Panc1 (cell line): Measurements from ENCODE around the gene RGS9BP. TPM values are rescaled to one million over a fixed set of nuclear protein-coding genes. Genes with fewer than 3 reads are reported as not detected.

Source experiments
- ATAC-seq: fragments of 200-7000 bp; cut with Tn5 transposase; 2 replicates; pipeline ENCODE4 v1.9.1; 2020; ENCODE audit warnings: mild to moderate bottlenecking, moderate library complexity
- BruUV-seq: library from RNA; stranded (reverse); fragments of 400-500 nt; replicated peaks from 2 replicates; lab custom pipeline; 2021; lab: Mats Ljungman, UMichigan
- CTCF ChIA-PET: fragments of 300-600 bp; sonication (Branson Sonifier 250); formaldehyde crosslinking; loops from one replicate; lab custom pipeline; 2022; ENCODE audit warnings: antibody characterized with exemption; lab: Charles Lee
- POLR2A ChIA-PET: fragments of 300-600 bp; sonication (Branson Sonifier 250); formaldehyde crosslinking; loops from one replicate; lab custom pipeline; 2022; ENCODE audit warnings: antibody characterized with exemption; lab: Charles Lee
- DNase-seq: peaks from one replicate; pipeline ENCODE4 v3.0.0-alpha.2; 2010; ENCODE audit warnings: low read depth, low spot score
- H3K27ac ChIP-seq: 2 replicates; pipeline ENCODE4 v1.5.1; 2011; ENCODE audit warnings: mild to moderate bottlenecking, low read length, inconsistent platforms
- H3K27me3 ChIP-seq: fragments of 200-500 bp; sonication (Bioruptor generic); 2 replicates; pipeline ENCODE4 v1.6.0; 2014; ENCODE audit warnings: low read length, inconsistent platforms; ENCODE audit not compliant: control insufficient read depth, insufficient read depth
- H3K36me3 ChIP-seq: fragments of 200-500 bp; sonication (Bioruptor generic); 2 replicates; pipeline ENCODE4 v1.5.1; 2014; ENCODE audit warnings: inconsistent platforms, mild to moderate bottlenecking, low read length, moderate library complexity; ENCODE audit not compliant: control insufficient read depth, insufficient read depth
- H3K4me1 ChIP-seq: 2 replicates; pipeline ENCODE4 v1.5.1; 2011; ENCODE audit warnings: inconsistent platforms, mild to moderate bottlenecking, low read length, moderate library complexity; ENCODE audit not compliant: control insufficient read depth, insufficient read depth
- H3K4me3 ChIP-seq, 2 experiments: 2 replicates each; pipeline ENCODE4 v1.5.1; 2011 to 2012; ENCODE audit warnings: low read depth in 2 of 2, low read length in 2 of 2, mild to moderate bottlenecking in 2 of 2, inconsistent platforms in 1 of 2, moderate library complexity in 1 of 2
- H3K9me3 ChIP-seq: fragments of 200-500 bp; sonication (Bioruptor generic); 2 replicates; pipeline ENCODE4 v1.5.1; 2014; ENCODE audit warnings: low read depth, mild to moderate bottlenecking, inconsistent platforms, low read length, moderate library complexity; ENCODE audit not compliant: control insufficient read depth, insufficient read depth
- CTCF ChIP-seq: fragments of 450-650 bp; IDR thresholded peaks from 2 replicates; pipeline ENCODE4 v1.5.1; 2017; ENCODE audit warnings: mild to moderate bottlenecking
- POLR2AphosphoS5 ChIP-seq: IDR thresholded peaks from 2 replicates; pipeline ENCODE4 v1.6.1; 2012; ENCODE audit warnings: mild to moderate bottlenecking, low read depth, low read length, moderate library complexity
- REST ChIP-seq, 2 experiments: IDR thresholded peaks; 2 replicates each; pipeline ENCODE4 v1.6.1; 2011 to 2012; ENCODE audit warnings: low read depth in 2 of 2, control low read depth in 1 of 2, low read length in 1 of 2, mild to moderate bottlenecking in 1 of 2, moderate library complexity in 1 of 2; ENCODE audit not compliant: insufficient read depth in 1 of 2
- SIN3A ChIP-seq: IDR thresholded peaks from 2 replicates; pipeline ENCODE4 v1.6.1; 2012; ENCODE audit warnings: low read depth, mild to moderate bottlenecking, low read length, moderate library complexity, borderline replicate concordance; ENCODE audit not compliant: insufficient read depth
- TCF7L2 ChIP-seq: IDR thresholded peaks from 2 replicates; pipeline ENCODE4 v1.6.1; 2011; ENCODE audit warnings: mild to moderate bottlenecking, low read depth, low read length, inconsistent platforms
- in situ Hi-C: cut with HindIII; loops from 2 replicates; pipeline ENCODE4 v1.10.0; 2016; ENCODE audit warnings: low sequenced_read_pairs, low pct_unique_long_range_greater_than_20kb
- intact Hi-C: fragments of 100-400 bp; cut with micrococcal nuclease; formaldehyde crosslinking; loops from one replicate; pipeline ENCODE4 v1.10.0; 2022; ENCODE audit not compliant: unreplicated experiment
- total RNA-seq: library from RNA; stranded (reverse); gene quantifications from one replicate; pipeline ENCODE4 v1.2.1, GENCODE V29; 2021; ENCODE audit not compliant: unreplicated experiment

Gene RGS9BP
- total RNA-seq, 1 experiment from 2014 or later: 1.3 TPM

GRCh38 chr19:32630338-32630737 lies 45.3 kb upstream of the RGS9BP start:
- Histone ChIP-seq H3K4me3 (no peak overlapping the region), H3K27me3 (no peaks in the 10 kb centered on the region), H3K9me3 (no peaks in the 10 kb centered on the region), H3K36me3 (no peaks in the 10 kb centered on the region), H3K4me1 (no peaks in the 10 kb centered on the region), H3K27ac (no peak overlapping the region)
- BruUV-seq: no TSS peak
- TF ChIP-seq TCF7L2: no peak
- TF ChIP-seq POLR2AphosphoS5: no peak
- in situ Hi-C loops: no loop called here
- DNase-seq (no peak), ATAC-seq (peak; percentile 52)
- ChIA-PET POLR2A (no interaction called here), CTCF (interaction anchor here (0.6 to 0.7 kb wide), 3 partner anchors 187 to 489 kb away, joined by 3 to 4 read pairs (median 3); no protein-coding TSS in a partner anchor)
- intact Hi-C loops: no loop called here

GRCh38 chr19:32631381-32631780 lies 44.3 kb upstream of the RGS9BP start:
- Histone ChIP-seq H3K36me3 (no peaks in the 10 kb centered on the region), H3K27me3 (no peaks in the 10 kb centered on the region), H3K4me3 (no peak overlapping the region), H3K27ac (no peak overlapping the region), H3K4me1 (no peaks in the 10 kb centered on the region), H3K9me3 (no peaks in the 10 kb centered on the region)
- ChIA-PET CTCF (no interaction called here), POLR2A (no interaction called here)
- no peak for TF ChIP-seq CTCF
- TF ChIP-seq POLR2AphosphoS5: no peak
- no peak for TF ChIP-seq SIN3A
- TF ChIP-seq TCF7L2: no peak
- TF ChIP-seq REST (IDR thresholded peaks at IDR 0.05; ENCODE audit: insufficient read depth in 1 of 2, low read depth in 2 of 2, low read length in 1 of 2): no peak
- intact Hi-C loops: no loop called here
- DNase-seq (no peak), ATAC-seq (no peak)
- in situ Hi-C loops: no loop called here
- no TSS peak for BruUV-seq

GRCh38 chr19:32637480-32637879 lies 38.2 kb upstream of the RGS9BP start:
- Histone ChIP-seq H3K4me1 (no peaks in the 10 kb centered on the region), H3K4me3 (no peak overlapping the region), H3K36me3 (no peaks in the 10 kb centered on the region), H3K9me3 (no peaks in the 10 kb centered on the region), H3K27me3 (no peaks in the 10 kb centered on the region), H3K27ac (no peak overlapping the region)
- in situ Hi-C loops: no loop called here
- POLR2A ChIA-PET: no interaction called here
- CTCF ChIA-PET: no interaction called here
- TF ChIP-seq POLR2AphosphoS5 (no peak), SIN3A (no peak), CTCF (no peak), REST (IDR thresholded peaks at IDR 0.05; ENCODE audit: insufficient read depth in 1 of 2, low read depth in 2 of 2, low read length in 1 of 2) (no peak), TCF7L2 (no peak)
- ATAC-seq: no peak; the same call in 1 of the 2 replicates
- no TSS peak for BruUV-seq
- intact Hi-C loops: no loop called here
- DNase-seq: no peak
